SK-N-SH treated with all-trans-retinoic acid at 6 μM for 48 hours (cell line): ENCODE data around the gene CADM2.

Source experiments
- ATAC-seq: fragments of 200-7000 bp; cut with Tn5 transposase; 3 replicates; pipeline ENCODE4 v1.9.1; 2020; ENCODE audit warnings: mild to moderate bottlenecking, moderate library complexity
- ARNTL ChIP-seq: fragments of 450-650 bp; formaldehyde crosslinking; IDR thresholded peaks from 2 replicates; pipeline ENCODE4 v1.5.0; 2020; ENCODE audit warnings: low read depth, mild to moderate bottlenecking, moderate library complexity, borderline replicate concordance
- BACH2 ChIP-seq: fragments of 250-450 bp; sonication (Bioruptor Pico); IDR thresholded peaks from 2 replicates; pipeline ENCODE4 v1.9.0; 2021; ENCODE audit warnings: mild to moderate bottlenecking, borderline replicate concordance
- CREB5 ChIP-seq: fragments of 250-450 bp; sonication (Bioruptor Pico); IDR thresholded peaks from 2 replicates; pipeline ENCODE4 v1.5.1; 2020; ENCODE audit warnings: low read depth, mild to moderate bottlenecking, moderate library complexity
- CSRNP3 ChIP-seq: fragments of 250-450 bp; sonication (Bioruptor Pico); IDR thresholded peaks from 2 replicates; pipeline ENCODE4 v1.5.1; 2021; ENCODE audit warnings: mild to moderate bottlenecking, moderate library complexity
- ESRRG ChIP-seq: fragments of 250-450 bp; sonication (Bioruptor Pico); IDR thresholded peaks from 2 replicates; pipeline ENCODE4 v1.6.1; 2021; ENCODE audit warnings: mild to moderate bottlenecking
- ISL1 ChIP-seq: fragments of 250-450 bp; sonication (Bioruptor Pico); IDR thresholded peaks from 2 replicates; pipeline ENCODE4 v2.1.2; 2022; ENCODE audit warnings: mild to moderate bottlenecking, moderate library complexity
- OSR1 ChIP-seq: fragments of 250-450 bp; sonication (Bioruptor Pico); IDR thresholded peaks from 2 replicates; pipeline ENCODE4 v1.8.0; 2022; ENCODE audit warnings: moderate library complexity, mild to moderate bottlenecking, inconsistent platforms
- PATZ1 ChIP-seq: fragments of 250-450 bp; sonication (Bioruptor Pico); IDR thresholded peaks from 2 replicates; pipeline ENCODE4 v1.8.0; 2020; ENCODE audit warnings: mild to moderate bottlenecking, moderate library complexity, borderline replicate concordance
- POU6F1 ChIP-seq: fragments of 250-450 bp; sonication (Bioruptor Pico); IDR thresholded peaks from 2 replicates; pipeline ENCODE4 v1.8.0; 2021; ENCODE audit warnings: low read depth, mild to moderate bottlenecking, moderate library complexity, borderline replicate concordance
- PPARA ChIP-seq: fragments of 250-450 bp; sonication (Bioruptor Pico); IDR thresholded peaks from 2 replicates; pipeline ENCODE4 v1.5.0; 2020; ENCODE audit warnings: mild to moderate bottlenecking, borderline replicate concordance
- RARB ChIP-seq: fragments of 250-450 bp; sonication (Bioruptor Pico); IDR thresholded peaks from 2 replicates; pipeline ENCODE4 v1.8.0; 2021; ENCODE audit warnings: mild to moderate bottlenecking, moderate library complexity
- SNAI2 ChIP-seq: fragments of 250-450 bp; sonication (Bioruptor Pico); IDR thresholded peaks from 2 replicates; pipeline ENCODE4 v1.5.0; 2020; ENCODE audit warnings: mild to moderate bottlenecking, moderate library complexity
- TCF4 ChIP-seq: fragments of 250-450 bp; sonication (Bioruptor Pico); IDR thresholded peaks from 2 replicates; pipeline ENCODE4 v1.8.0; 2021; ENCODE audit warnings: mild to moderate bottlenecking, moderate library complexity, borderline replicate concordance
- TOX ChIP-seq: fragments of 250-450 bp; sonication (Bioruptor Pico); IDR thresholded peaks from 2 replicates; pipeline ENCODE4 v1.8.0; 2021; ENCODE audit warnings: mild to moderate bottlenecking, moderate library complexity, borderline replicate concordance
- TSHZ2 ChIP-seq: fragments of 250-450 bp; sonication (Bioruptor Pico); IDR thresholded peaks from 2 replicates; pipeline ENCODE4 v1.5.0; 2020; ENCODE audit warnings: mild to moderate bottlenecking, moderate library complexity
- ZC3H10 ChIP-seq: fragments of 250-450 bp; sonication (Bioruptor Pico); IDR thresholded peaks from 2 replicates; pipeline ENCODE4 v1.5.1; 2021; ENCODE audit warnings: mild to moderate bottlenecking, moderate library complexity
- ZFP30 ChIP-seq: fragments of 450-650 bp; formaldehyde crosslinking; IDR thresholded peaks from 2 replicates; pipeline ENCODE4 v1.5.0; 2022; ENCODE audit warnings: mild to moderate bottlenecking, moderate library complexity
- ZNF565 ChIP-seq: fragments of 450-650 bp; formaldehyde crosslinking; conservative IDR thresholded peaks from 2 replicates; pipeline ENCODE4 v1.5.0; 2020; ENCODE audit warnings: low read depth, mild to moderate bottlenecking, moderate library complexity
- ZNF70 ChIP-seq: fragments of 450-650 bp; formaldehyde crosslinking; IDR thresholded peaks from 2 replicates; pipeline ENCODE4 v1.5.0; 2020; ENCODE audit warnings: mild to moderate bottlenecking, moderate library complexity

CADM2 gene

GRCh38 chr3:85208650-85209049 lies 249.9 kb downstream of the CADM2 start (continued):
- TF ChIP-seq CSRNP3 (CRISPR knock-in tag) = no peak
- no peak for TF ChIP-seq ISL1

- TF ChIP-seq TSHZ2 (CRISPR knock-in tag) = no peak
- no peak for TF ChIP-seq POU6F1
- no peak for TF ChIP-seq OSR1 (CRISPR knock-in tag)
- TF ChIP-seq ESRRG (CRISPR knock-in tag) = no peak
- no peak for TF ChIP-seq ZNF70
- TF ChIP-seq ISL1 = no peak
- TF ChIP-seq ZC3H10 (CRISPR knock-in tag) = no peak
- no peak for TF ChIP-seq ARNTL (CRISPR knock-in tag)
- TF ChIP-seq ZNF565 = no peak
- no peak for TF ChIP-seq PPARA (CRISPR knock-in tag)
- TF ChIP-seq BACH2 (CRISPR knock-in tag) = no peak
- TF ChIP-seq PATZ1 (CRISPR knock-in tag) = no peak
- TF ChIP-seq CSRNP3 (CRISPR knock-in tag) = no peak
- TF ChIP-seq, all 23 proteins: peak for 0
- ATAC-seq = no peak
Observed at GRCh38 chr3:85210540-85210939, 251.8 kb downstream of the CADM2 start.

GRCh38 chr3:85228966-85229365 lies 270.2 kb downstream of the CADM2 start:
- TF ChIP-seq BACH2 (CRISPR knock-in tag) (no peak), OSR1 (CRISPR knock-in tag) (no peak), POU6F1 (no peak), TOX (CRISPR knock-in tag) (no peak), RARB (CRISPR knock-in tag) (no peak), CSRNP3 (CRISPR knock-in tag) (no peak), ZNF565 (no peak), CREB5 (CRISPR knock-in tag) (no peak), PATZ1 (CRISPR knock-in tag) (no peak), SNAI2 (CRISPR knock-in tag) (no peak), ZFP30 (CRISPR knock-in tag) (no peak), TCF4 (no peak), ZC3H10 (CRISPR knock-in tag) (no peak), ARNTL (CRISPR knock-in tag) (no peak), ZNF70 (no peak)
- ATAC-seq = no peak
